Measurements from ENCODE around the gene UBA1. TPM values are rescaled to one million over a fixed set of nuclear protein-coding genes. Genes with fewer than 3 reads are reported as not detected.

The UBA1 gene
- polyA plus RNA-seq, 2 of the 4 experiments (the other 2 are of a cell fraction): 160 to 192 TPM

- POLR2A ChIA-PET: no interaction called here
- CTCF ChIA-PET: no interaction called here
- no peak for TF ChIP-seq EHMT2 (IDR thresholded peaks at IDR 0.05; ENCODE audit: low read depth)
- no peak for TF ChIP-seq ZSCAN20 (CRISPR knock-in tag; IDR thresholded peaks at IDR 0.05)
- no peak for TF ChIP-seq JUN (IDR thresholded peaks at IDR 0.05)
- TF ChIP-seq HDAC2 (IDR thresholded peaks at IDR 0.05): no peak
- TF ChIP-seq EP300 (IDR thresholded peaks at IDR 0.05): no peak
- TF ChIP-seq MAX (IDR thresholded peaks at IDR 0.05): no peak
- TF ChIP-seq HEYL (CRISPR knock-in tag; IDR thresholded peaks at IDR 0.05): no peak
- TF ChIP-seq RARB (CRISPR knock-in tag; IDR thresholded peaks at IDR 0.05): no peak
- no peak for TF ChIP-seq CHD4 (IDR thresholded peaks at IDR 0.05; ENCODE audit: borderline replicate concordance)
- no peak for ATAC-seq
- H3K9me3 ChIP-seq: no peaks in the 10 kb centered on the region
- no peak overlapping the region for H3K4me3 ChIP-seq
- no peak overlapping the region for H3K4me2 ChIP-seq
- H3K27ac ChIP-seq: no peak overlapping the region
- WGBS (ENCODE audit: missing lambda C conversion rate): 98% methylated on average over 8 of the region's 8 CpGs
- H3K4me1 ChIP-seq: no peaks in the 10 kb centered on the region
- DNase-seq (ENCODE audit: low read depth in 1 of 2, low spot score in 1 of 2): no peak
- FAIRE-seq: no peak
These were observed 13.3 kb upstream of the UBA1 start for GRCh38 chrX:47180346-47180745.

GRCh38 chrX:47181301-47181700 lies 12.3 kb upstream of the UBA1 start:
- no peak overlapping the region for H3K27ac ChIP-seq
- no peak overlapping the region for H3K4me2 ChIP-seq
- H3K4me3 ChIP-seq: no peak overlapping the region
- ATAC-seq (no peak), DNase-seq (ENCODE audit: low read depth in 1 of 2, low spot score in 1 of 2) (no peak), FAIRE-seq (no peak)
- H3K4me1 ChIP-seq: no peaks in the 10 kb centered on the region
- POLR2A ChIA-PET: no interaction called here
- TF ChIP-seq FOSB (CRISPR knock-in tag; IDR thresholded peaks at IDR 0.05): no peak
- TF ChIP-seq KDM1A (IDR thresholded peaks at IDR 0.05; ENCODE audit: low read depth): no peak
- TF ChIP-seq ZSCAN20 (CRISPR knock-in tag; IDR thresholded peaks at IDR 0.05): no peak
- TF ChIP-seq FOSL2 (IDR thresholded peaks at IDR 0.05): no peak
- no peak for TF ChIP-seq FOSL2 (CRISPR knock-in tag; IDR thresholded peaks at IDR 0.05)
- no peak for TF ChIP-seq RAD21 (conservative IDR thresholded peaks at IDR 0.05 in 1 of 2, IDR thresholded peaks at IDR 0.05 in 1 of 2)
- no peaks in the 10 kb centered on the region for H3K9me3 ChIP-seq
- WGBS (ENCODE audit: missing lambda C conversion rate): 100% methylated on average over 4 of the region's 10 CpGs
- CTCF ChIA-PET: interaction anchor here (1.6 kb wide), 1 partner anchor 342 kb away, joined by 4 read pairs; no protein-coding TSS in a partner anchor

GRCh38 chrX:47182106-47182700 lies 11.4 kb upstream of the UBA1 start:
- 90% methylated on average over 8 of the region's 9 CpGs for WGBS (ENCODE audit: missing lambda C conversion rate)
- FAIRE-seq (no peak), DNase-seq (ENCODE audit: low read depth in 1 of 2, low spot score in 1 of 2) (no peak), ATAC-seq (no peak)
- no peaks in the 10 kb centered on the region for H3K4me1 ChIP-seq
- no peak overlapping the region for H3K4me2 ChIP-seq
- H3K27ac ChIP-seq: no peak overlapping the region
- no peak for TF ChIP-seq REST (IDR thresholded peaks at IDR 0.05)
- TF ChIP-seq RFX5 (IDR thresholded peaks at IDR 0.05): no peak
- no peak for TF ChIP-seq FOSL2 (IDR thresholded peaks at IDR 0.05)
- no peak for TF ChIP-seq FOSL2 (CRISPR knock-in tag; IDR thresholded peaks at IDR 0.05)
- no peak for TF ChIP-seq ATOH8 (CRISPR knock-in tag; IDR thresholded peaks at IDR 0.05; ENCODE audit: low read depth)
- TF ChIP-seq MAFK (IDR thresholded peaks at IDR 0.05; ENCODE audit: partially characterized antibody): no peak
- no peak for TF ChIP-seq CHD2 (IDR thresholded peaks at IDR 0.05; ENCODE audit: low read length, partially characterized antibody)
- TF ChIP-seq HES2 (IDR thresholded peaks at IDR 0.05): no peak
- TF ChIP-seq EP300 (IDR thresholded peaks at IDR 0.05): no peak
- no peak for TF ChIP-seq RAD21 (conservative IDR thresholded peaks at IDR 0.05 in 1 of 2, IDR thresholded peaks at IDR 0.05 in 1 of 2)
- no peak for TF ChIP-seq ZSCAN20 (CRISPR knock-in tag; IDR thresholded peaks at IDR 0.05)
- TF ChIP-seq ZFP36 (IDR thresholded peaks at IDR 0.05; ENCODE audit: borderline replicate concordance, partially characterized antibody): no peak
- TF ChIP-seq HOXB5 (CRISPR knock-in tag; IDR thresholded peaks at IDR 0.05): no peak
- no peak for TF ChIP-seq TFCP2L1 (CRISPR knock-in tag; IDR thresholded peaks at IDR 0.05)
- no peak for TF ChIP-seq HMGXB4 (CRISPR knock-in tag; IDR thresholded peaks at IDR 0.05; ENCODE audit: borderline replicate concordance)
- no peak for TF ChIP-seq RNF2 (IDR thresholded peaks at IDR 0.05; ENCODE audit: borderline replicate concordance, low read depth)
- TF ChIP-seq TP53 (CRISPR knock-in tag; IDR thresholded peaks at IDR 0.05): no peak
- TF ChIP-seq EHMT2 (IDR thresholded peaks at IDR 0.05; ENCODE audit: low read depth): no peak
- TF ChIP-seq HEYL (CRISPR knock-in tag; IDR thresholded peaks at IDR 0.05): no peak
- H3K4me3 ChIP-seq: no peak overlapping the region
- H3K9me3 ChIP-seq: no peaks in the 10 kb centered on the region
- CTCF ChIA-PET: interaction anchor here (1.6 kb wide), 1 partner anchor 341 kb away, joined by 4 read pairs; no protein-coding TSS in a partner anchor
- POLR2A ChIA-PET: no interaction called here

All from A549 (cell line).